DMS79 (cell line): ENCODE measurements around the gene NUMB.

Source experiments
- DNase-seq: peaks from one replicate; lab custom pipeline; 2025; lab: John Stamatoyannopoulos, UW

Gene NUMB

GRCh38 chr14:73458183-73458976 lies at the start of gene NUMB:
Gene NUMB, minus strand, starts transcription at chr14:73458546. Its CDS starts 102,795 bp downstream, at chr14:73355751.
- peak; percentile 100 for DNase-seq

- DNase-seq = no peak
Measured at GRCh38 chr14:73503648-73504047, 45.3 kb upstream of the NUMB start.

- no peak for DNase-seq
Measured at GRCh38 chr14:73502017-73502619, 43.8 kb upstream of the NUMB start.

- no peak for DNase-seq
Measured at GRCh38 chr14:73500360-73500759, 42.0 kb upstream of the NUMB start.

GRCh38 chr14:73494593-73494992 lies 36.2 kb upstream of the NUMB start:
- DNase-seq = no peak

- no peak for DNase-seq
Measured at GRCh38 chr14:73492670-73493069, 34.3 kb upstream of the NUMB start.

DNA sequence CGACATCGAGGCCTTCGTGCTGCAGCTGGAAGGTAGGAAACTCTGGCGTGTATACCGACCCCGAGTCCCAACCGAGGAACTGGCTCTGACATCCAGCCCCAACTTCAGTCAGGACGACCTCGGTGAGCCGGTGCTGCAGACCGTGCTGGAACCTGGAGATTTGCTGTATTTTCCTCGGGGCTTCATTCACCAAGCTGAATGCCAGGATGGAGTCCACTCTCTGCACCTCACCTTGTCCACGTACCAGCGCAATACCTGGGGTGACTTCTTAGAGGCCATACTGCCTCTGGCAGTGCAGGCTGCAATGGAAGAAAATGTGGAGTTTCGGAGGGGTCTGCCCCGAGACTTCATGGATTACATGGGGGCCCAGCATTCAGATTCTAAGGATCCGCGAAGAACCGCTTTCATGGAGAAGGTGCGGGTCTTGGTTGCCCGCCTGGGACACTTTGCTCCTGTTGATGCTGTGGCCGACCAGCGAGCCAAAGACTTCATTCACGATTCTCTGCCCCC lies 33.8 kb upstream of the NUMB start:
- DNase-seq = no peak

GRCh38 chr14:73491256-73492042 lies 33.1 kb upstream of the NUMB start:
- DNase-seq = peak; percentile 32

DNA sequence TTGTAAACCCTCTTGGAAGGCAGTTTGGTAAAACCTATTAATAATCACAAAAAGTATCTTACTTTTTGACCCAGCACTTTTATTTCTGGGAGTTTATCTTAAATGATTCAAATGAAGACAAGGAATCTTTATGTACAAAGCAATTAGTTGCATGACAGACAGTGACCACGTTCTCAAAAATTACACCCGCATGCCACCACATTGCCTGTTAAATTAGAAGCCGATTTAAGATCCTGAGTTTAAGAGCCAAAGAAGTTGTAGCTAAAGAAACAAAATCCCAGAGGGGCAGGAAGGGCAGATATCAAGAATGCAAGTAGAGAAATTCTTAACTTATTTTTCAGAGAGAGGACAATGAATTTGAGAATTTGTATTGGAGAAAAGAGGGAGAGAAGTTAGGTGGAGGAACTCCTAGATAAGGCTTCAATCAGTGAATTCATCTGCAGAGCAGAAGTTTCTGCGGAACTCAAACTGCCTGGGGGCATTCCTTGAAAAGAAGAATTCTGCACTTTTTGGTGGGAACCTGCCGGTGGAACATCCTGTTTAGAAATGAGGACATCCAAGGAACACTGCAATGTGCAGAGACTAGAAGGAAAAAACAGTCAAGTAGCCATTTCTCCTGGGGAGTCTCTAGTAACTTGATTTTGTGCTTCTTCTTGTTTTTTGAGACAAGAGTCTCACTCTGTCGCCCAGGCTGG lies 31.3 kb upstream of the NUMB start:
- DNase-seq = no peak

DNA sequence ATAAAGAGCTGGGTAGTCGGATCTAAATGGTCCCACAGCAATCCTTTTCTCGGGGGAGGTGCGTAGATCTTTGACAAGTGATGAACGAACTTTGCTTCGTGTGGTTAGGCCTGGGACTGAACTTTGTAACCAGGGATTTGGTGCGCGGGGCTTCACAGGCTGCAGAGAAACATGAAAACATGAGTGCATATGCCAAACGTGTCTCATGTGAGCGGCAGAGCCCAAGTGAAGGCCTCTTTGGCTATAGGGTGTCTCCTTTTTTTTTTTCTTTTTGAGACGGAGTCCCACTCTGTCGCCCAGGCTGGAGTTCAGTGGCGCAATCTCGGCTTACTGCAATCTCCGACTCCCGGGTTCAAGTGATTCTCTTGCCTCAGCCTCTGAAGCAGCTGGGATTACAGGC lies 20.3 kb upstream of the NUMB start:
- DNase-seq = no peak

GRCh38 chr14:73477618-73478266 lies 19.4 kb upstream of the NUMB start:
- no peak for DNase-seq

- DNase-seq = no peak
Measured at GRCh38 chr14:73476451-73476931, 18.1 kb upstream of the NUMB start.

DNA sequence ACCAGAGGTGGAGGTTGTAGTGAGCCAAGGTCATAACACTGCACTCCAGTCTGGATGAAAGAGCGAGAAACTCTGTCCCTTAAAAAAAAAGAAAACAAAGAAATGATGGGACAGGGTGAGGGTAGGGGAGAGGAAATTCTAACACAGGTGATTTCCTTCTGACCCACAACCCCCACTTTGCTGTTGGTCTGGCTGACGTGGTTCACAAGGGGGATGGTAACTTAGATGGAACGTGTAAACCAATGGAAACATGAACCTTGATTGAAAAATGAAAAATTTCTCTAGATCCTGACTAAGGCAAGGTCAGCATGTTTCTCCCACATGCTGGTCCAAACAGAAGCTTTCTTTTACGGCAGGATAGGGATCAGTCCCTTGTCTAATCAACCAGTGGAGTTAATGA lies 16.6 kb upstream of the NUMB start:
- DNase-seq = no peak

GRCh38 chr14:73472185-73473114 lies 14.1 kb upstream of the NUMB start:
- DNase-seq = peak; percentile 76

DNA sequence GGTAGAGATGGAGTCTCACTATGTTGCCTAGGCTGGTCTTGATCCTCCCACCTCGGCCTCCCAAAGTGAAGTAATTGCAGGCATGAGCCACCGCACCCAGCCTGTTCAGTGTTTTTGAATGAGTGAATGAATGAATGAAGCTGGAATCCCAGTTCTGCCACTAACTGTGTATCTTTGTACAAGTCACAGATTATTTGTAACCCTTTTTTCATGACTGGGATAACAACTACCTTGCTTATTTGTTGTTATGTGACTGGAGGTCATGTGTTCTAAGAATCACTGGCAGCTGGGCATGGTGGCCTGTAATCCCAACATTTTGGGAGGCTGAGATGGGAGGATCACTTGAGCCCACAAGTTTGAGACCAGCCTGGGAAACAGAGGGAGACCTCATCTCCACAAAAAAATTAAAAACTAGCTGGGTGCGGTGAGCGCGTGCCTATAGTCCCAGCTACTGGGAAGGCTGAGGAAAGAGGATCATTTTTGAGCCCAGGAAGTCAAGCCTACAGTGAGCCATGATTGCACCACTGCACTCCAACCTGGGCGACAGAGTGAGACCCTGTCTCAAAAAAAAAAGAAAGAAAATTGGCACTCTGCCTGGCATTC lies 13.3 kb upstream of the NUMB start:
- DNase-seq = no peak

- no peak for DNase-seq
Measured at GRCh38 chr14:73468828-73469375, 10.6 kb upstream of the NUMB start.

DNA sequence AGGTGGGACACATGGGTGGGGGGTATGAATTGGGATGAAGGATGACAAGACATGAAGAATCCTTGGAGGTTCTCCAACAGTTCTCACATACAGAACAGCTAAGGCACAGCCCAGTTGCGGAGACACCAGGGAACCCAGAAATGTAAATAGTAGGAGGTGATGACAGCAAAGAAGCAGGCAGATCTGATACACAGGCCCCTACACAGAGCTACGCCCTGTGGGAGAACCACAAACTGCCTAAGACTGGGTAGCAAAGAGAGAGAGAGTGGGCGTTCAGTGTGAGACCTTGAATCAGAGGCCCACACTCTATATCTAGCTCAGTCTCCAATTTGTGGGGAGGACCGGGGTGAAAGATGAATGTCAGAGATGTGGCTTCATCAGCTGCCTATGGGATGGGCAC lies 9.5 kb upstream of the NUMB start:
- DNase-seq = no peak

DNA sequence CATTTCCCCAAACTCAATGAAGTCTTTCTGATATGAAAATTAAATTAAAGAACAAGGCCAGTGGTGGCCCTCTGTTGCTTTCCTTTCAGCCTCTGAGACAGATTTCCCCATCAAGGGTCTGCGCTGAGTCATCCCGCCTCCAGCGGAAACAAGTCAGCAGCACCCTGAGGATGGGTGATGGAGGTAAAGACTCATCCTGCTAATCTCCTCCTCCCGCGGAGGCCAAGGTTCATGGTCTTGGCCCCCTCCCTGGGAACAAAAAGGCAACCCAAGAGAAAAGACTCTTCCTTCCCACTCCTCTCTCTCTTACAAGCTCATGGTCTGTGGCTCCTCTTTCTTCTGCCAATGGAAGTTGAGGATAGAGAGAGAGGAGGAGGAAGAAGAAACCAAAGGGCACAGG lies 9.0 kb upstream of the NUMB start:
- DNase-seq = no peak

DNA sequence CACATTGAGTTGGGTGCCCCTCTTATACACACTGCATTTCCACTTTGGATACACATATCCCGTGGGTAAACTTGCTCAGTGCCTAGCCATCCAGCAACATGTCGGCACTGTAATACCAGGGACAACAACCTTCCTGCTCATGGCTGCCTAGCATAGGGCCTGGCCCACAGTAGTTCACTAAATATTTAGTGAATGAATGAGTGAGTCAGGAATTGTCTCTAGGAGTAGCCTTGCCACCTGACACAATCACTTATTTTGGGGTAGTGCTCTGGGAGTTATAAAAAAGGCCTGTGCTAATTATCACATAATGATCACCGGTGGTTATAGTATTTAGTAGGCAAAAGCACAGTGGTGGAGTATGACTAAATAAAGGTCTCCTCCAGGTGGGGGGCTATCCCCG lies 8.5 kb upstream of the NUMB start:
- no peak for DNase-seq
